DMS 273 (cell line): ENCODE measurements around the gene PLEKHG7.
"Not testable (repeated sequence)": the region's sequence is repeated elsewhere in the genome, so short reads cannot be mapped to it uniquely, and the experiment has no call there.

Experiments
- DNase-seq: peaks from one replicate; lab custom pipeline; 2025; ENCODE audit not compliant: unreplicated experiment; lab: John Stamatoyannopoulos, UW

The PLEKHG7 gene

DNA sequence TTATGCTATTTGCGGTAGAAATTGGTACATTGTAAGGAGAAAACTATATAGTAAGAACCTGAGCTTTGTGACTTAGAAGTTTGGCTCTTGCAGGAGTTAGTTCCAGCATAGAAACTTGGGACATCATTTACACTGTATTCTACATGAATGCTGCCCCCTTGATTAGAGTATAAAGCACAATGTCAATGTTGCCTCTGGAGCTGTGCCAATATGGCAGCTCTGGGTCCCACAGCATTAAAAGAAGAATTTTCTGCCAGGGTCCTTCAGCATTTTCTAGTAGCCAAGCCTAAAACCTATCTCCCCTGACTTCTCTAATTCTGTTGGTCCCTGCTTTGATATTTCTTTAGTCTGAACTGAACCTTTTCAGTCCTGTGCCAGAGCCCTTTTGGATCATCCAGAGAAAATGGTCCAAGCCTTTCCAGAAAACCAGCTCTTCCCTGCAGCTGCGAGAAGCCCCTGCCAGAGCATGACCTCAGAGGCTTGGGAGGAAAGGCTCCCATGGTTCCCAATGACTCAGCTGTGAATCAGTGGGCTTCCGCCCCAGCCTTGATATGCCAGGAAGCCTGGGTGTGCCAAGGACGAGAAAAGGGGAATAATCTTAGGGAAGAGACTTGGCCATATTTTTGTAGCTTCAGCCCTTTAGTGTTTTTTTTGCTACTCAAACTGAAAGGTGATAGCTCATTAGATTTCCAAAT lies 43.2 kb downstream of the PLEKHG7 start:
- DNase-seq: no peak

DNA sequence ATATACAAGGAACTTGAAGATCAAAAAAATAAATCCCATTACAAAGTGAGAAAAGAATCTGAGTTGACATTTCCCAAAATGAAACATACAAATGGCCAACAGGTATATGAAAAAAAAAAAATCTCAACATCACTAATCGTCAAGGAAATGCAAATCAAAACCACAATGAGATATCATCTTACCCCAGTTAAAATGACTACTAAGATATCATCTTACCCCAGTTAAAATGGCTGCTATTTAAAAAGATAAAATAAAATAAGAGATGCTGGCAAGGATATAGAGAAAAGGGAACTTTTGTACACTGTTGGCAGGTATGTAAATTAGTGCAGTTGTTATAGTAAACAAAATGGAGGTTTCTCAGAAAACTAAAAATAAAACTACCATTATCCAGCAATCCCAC lies 44.4 kb downstream of the PLEKHG7 start:
- no peak for DNase-seq

DNA sequence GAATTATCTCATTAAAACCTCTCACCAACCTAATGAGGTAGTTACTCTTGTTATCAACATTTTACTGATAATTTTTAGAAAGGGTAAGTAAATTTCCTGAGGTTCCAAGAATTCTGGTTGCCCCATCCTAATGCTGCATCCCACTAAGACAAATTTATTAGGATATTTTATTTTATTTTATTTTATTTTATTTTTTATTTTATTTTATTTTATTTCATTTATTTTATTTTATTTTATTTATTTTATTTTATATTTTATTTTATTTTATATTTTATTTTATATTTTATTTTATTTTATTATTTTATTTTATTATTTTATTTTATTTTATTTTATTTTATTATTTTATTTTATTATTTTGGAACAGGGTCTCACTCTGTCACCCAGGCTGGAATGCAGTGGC lies 46.9 kb downstream of the PLEKHG7 start:
- DNase-seq: not testable (repeated sequence)

DNA sequence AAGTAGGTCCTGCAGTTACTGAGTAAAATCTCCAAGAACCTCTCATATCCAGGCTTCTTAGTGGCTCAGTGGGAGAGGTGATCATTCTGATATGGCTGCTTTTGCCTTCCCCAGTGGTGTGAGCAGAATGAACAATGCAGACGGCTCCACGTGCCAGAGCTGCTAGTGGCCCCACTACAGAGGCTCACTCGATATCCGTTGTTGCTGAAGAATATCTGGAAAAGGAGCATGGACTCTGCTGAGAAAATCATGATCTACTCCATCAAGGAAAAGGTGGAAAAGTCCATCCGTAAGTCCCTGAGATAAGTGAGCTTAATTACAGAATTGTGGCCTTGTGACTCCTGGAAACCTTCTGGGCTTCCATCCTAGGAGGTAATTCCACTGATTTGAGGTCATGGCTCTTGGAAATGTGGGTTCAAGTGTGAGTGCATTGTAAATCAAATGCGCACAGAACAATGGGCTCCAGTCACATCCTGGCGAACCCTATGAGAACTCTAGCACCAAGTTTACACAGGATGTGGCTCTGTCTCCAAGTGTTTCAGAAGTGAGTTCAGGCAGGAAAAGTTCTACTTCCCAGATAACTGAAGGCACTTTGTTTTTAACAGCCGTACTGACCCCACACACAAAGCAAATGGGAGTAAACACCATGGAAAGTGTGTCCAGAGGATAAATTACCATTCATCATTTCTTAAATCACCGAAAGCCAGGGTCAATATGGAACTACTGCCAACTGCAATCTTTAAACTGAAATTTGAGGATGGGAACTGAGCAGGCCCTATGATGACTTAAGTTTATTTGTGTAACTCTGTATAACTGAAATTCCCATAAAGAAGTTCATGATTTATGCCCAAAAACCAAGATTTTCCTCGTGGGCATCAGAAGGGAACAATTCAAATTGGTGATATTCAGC lies 51.4 kb downstream of the PLEKHG7 start:
- DNase-seq: no peak

DNA sequence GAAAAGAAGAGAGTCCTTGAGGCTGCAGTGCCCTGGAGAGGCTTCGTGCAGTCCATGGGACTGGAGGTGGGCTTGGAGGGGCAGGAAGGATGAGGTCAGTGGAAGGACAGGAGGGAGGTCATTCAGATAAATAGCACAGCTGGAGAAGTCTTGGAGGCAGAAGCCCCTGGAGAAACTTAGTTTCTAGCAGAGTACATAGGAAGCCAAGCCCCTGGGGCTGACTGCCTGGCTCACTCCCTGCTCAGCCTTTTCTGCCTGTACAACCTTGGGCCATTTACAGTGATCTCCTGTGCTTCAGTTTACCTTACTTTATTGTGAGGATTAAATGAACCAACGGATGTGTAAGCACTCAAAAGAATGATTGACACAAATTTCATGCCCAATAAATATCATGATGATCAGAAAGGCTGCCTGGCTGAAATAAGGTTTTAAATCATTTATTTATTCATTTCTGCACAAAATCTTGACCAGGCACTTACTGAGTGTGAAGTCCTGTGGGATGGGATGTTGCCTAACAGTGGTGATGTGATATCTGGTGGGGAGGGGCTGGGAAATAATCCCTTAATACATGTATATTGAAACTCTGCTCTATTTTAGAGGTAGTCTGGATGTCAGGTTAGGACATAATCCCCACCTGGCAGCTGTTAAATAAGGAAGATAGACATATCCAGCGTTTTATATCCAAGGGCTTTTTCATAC lies 54.3 kb downstream of the PLEKHG7 start:
- no peak for DNase-seq

DNA sequence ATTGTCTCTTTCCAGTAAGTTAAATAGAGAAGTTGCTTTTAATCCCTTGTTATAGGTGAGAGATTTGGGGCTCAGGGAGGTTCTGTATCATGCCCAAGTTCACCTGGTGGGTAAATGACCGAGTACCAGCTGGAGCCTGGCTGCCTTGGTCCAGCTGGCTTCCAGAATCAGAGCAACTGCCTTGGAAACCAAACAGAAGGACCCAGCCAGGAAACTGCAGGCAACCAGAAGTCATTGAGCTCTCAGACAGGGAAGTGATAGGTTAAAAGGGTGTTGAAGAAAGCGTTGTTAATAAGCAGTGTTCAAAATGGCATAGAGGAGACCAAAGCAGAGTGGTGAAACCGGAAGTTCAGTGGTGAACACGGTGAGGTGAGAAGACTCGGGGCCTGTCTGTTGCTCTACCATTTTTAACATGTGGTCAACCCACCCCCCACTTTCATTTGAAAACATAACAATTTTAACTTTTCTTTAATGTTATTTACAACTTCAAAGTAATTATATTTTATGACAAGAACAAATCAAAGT lies 54.9 kb downstream of the PLEKHG7 start:
- DNase-seq: no peak

DNA sequence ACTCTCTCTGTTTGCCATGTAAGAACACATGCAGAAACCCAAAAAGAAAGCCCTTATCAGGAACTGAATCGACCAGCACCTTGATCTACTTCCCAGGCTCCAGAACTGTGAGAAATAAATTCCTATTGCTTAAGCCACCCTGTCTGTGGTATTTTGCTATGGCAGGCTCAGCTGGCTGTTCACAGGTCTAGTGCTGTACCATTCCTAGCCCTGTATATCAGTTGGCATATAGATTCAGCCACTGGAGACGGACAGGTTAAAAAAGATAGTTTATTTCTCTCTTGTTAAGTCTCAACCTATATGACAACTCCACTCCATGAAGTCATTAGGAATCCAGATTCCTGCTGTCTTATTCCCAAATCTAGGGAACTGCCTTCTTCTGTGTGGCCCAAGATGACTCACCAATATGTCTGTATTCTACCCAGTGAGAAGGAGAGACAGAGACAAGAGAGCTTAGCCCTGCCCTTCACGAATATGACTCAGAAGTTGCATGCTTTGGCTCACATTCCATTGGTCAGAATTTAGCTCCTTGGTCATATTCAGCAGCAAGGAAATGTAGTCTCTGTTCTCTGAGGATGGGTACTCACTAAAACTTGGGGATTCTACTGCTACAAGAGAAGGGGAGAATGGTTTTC lies 57.0 kb downstream of the PLEKHG7 start:
- no peak for DNase-seq

DNA sequence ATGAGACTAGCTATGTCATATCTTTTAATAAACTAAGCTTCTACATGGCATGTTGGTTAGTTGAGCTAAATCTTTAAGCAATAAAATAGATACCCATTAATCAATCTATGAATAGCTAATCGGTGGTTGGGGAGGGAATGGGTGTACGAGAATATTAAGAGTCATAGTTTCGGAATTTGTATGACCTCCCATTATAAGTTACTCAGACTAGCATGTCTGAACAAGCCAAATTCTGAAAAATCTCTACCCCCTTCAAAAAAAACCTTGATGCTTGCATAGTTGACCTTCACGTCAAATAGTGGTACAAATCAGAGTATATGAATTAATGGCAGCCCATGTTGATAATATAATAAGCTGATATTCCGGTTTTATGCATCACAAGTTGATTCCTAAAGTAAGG lies 60.0 kb downstream of the PLEKHG7 start:
- DNase-seq: no peak

DNA sequence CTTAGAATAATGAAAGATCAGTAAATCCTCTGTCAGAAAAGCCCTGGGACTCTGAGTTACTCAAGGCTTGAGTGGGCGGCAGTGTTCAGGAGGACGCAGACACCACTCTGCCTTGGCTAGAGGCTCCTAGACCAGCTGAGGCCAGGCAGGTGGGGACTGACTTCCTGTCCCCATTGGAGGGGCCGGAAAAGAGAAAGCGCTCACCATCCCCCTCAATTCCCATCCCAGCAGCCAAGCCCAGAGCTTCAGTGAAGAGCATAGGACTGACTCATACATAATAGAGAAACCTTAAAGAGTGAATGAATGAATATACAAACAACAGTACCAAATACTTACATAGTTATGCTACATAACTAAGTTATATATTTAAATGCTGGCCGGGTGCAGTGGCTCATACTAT lies 62.0 kb downstream of the PLEKHG7 start:
- DNase-seq: no peak

DNA sequence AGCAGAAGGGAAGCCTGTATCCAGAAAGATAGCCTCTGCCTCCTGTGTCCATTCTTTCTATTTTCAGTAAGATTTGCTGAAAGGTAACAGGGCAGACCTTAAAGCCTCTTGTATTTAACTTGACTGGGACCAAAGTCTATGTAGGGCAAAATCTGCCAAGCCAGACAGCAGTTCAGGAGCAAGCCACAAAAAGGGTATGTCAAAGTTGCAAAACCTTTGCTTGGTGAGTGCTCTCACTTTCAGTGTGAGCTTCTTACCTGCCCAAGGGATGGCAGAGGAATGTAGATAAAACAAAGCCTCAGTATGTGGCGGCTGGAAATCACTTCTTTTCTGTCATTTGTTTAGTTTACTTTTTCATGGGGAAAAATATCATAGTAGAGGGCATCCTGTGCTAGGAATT lies 63.1 kb downstream of the PLEKHG7 start:
- DNase-seq: no peak

DNA sequence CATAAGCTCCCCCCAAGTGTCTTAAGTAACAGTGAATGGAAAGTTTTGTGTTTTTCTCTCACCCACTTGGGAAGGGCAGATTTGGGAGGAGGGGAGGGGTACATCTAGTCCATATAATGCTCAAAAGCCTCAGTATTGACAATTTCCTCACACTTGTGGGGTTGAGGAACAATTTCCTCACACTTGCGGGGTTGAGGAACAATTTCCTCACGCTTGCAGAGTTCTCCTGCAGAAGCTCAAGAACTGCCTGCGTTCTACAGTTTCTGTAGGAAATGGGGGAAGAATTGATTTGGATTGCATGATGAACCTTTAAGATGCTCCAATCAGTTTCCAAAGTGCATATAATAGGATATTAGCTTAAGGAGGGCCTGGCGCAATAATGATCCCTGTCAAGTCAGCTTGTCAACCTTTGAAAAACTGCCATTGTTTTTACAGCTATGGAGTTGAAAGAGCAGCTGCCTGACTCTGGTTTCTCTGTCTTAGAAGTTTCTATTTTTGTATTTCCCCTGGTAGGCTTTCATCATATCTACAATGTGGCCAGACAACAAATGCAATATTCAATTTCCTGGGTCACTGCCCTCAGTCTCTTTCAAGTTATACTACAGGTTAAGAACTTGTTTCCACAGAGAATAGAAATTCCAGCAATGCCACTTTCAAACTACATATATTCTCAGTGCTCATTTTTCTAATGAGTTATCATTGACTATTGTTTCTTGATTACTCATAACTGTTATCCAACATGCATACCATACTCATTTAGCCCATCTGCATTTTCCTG lies 66.5 kb downstream of the PLEKHG7 start:
- no peak for DNase-seq

DNA sequence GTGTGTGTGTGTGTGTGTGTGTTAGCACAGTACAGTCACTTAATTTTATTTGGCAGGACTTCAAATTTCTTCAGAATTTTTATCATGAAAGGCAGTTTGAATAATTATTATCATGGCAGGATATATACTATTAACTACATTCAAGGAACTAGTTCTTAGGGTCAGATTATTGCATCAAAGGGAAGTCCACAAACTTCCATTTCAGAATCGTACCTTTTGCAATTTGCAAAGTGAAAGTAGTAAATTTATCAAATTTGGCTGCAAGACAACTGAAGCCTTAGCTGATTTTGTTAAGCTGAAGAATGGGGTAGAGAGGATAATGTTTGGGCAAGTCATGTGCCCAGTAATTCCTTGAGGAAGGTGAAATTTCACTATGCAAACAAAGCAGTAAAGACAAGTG lies 68.2 kb downstream of the PLEKHG7 start:
- DNase-seq: no peak

DNA sequence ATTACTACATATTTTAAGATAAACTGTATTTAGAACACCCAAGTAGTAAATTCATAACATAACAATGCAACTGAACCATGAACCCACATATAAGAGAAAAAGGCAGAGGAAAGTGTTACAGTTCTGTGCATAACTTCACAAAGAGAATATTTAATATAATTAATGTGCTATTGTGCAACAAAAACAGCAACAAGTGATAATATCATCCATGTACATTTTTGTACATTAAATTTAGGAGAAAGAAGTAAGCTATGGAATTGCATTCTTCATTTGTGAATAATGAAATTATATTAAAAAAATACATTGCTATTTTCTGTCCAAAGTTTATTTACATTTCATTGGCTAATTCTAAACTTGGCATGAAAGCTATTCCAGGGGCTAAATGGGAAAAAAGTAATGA lies 72.6 kb downstream of the PLEKHG7 start:
- DNase-seq: no peak

DNA sequence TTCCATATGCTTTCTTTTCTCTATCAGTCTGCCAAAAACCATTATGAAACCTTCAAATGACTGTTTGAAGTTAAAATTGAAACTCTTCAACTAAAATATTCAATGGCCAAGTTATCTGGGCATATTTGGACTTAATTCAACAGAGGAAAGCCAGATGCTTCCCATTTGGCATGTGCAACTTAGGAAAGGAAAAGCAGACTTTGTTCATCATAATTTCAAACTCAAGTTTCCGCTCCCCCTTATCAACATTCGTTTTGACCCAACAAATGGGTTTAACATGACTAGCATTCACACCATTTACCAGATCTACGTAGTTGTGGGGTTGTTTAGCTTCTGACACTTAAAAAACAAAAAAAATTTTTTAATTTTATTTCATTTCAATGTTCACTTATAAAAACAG lies 75.7 kb downstream of the PLEKHG7 start:
- DNase-seq: no peak

DNA sequence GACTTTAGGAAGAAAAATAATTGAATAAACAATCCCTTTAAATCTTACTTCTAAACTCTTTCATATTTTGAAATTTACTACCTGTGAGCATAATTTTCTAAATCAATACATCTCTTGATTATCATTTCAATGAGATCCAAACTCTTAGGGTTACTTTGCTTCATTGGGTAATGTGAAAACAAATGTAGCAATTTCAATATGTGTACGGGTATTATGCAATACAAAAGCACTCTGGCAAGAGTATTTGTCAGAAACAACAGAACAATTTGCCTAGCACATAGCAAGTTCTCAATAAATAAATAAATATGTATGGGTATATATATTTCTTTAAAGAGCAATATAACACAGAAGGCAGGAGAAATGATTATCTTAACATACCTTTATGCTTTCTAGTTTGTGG lies 77.1 kb downstream of the PLEKHG7 start:
- DNase-seq: no peak

DNA sequence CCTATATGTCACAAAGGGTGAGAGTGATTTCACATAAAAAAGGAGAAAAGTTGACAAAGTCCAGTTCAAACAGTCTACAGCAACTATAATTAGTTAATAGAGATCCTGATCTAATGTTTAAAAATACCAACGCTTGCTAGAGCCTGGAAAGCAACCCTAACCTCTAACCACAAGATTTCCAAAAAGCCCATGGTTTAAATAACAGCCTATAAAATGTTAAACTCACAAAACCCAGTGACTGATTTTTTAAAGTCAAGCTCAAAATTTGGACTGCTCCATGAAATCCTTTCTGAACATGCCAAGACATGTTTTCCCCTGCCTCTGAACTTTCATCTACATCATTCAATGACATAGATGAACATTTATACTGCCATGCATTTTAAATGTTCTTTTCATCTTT lies 81.6 kb downstream of the PLEKHG7 start:
- no peak for DNase-seq

DNA sequence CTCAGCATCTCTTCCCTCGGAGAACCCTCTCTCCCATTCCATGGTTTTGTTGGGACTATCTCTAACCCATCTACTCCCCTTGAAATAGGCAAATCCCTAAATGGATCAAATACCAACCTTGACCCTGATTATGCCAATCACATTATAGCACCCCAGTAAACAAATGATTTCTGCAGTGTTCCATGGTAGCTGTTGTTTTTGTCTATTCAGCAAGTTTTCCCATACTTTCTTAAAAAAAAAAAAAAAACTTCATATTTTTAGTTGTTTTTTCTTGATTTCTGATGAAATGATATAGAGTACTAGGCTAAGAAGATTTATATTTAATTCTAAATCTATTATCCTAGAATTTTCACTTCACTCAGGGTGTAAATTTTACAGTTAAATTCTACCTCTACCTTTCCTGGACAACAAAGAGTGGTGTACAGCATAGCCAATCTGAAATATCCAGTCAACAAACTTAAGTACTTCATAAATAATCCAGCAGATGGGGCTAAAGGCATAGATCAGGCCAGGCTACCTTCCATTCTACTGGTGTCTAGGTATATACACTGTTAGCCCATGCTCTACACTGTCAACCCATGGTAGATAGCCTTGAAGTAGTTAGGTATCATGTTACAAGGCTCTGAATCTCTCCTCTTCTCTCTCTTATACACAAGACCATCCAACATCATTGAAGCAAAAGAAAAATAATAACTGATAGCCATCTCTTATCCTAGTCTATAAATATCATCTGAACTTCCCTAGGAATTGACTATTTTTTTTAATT lies 82.2 kb downstream of the PLEKHG7 start:
- DNase-seq: peak; percentile 77

DNA sequence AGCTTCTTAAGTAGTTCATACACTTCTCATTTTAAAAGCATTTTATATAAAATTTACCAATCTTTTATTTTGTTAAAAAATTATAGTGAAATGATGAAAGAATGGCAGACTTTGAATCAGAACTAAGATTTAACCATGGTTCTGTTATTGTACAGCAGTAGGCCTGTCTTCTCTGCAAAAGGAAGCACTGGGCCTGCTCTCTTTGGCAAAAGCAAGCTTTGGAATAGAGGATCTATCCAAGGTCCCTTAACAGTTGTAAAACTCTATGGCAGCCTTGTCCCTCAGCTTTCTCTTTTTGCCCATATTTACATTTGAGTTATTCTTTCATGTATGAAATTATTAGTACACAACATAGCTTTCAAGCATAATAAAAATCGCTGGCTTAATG lies 82.8 kb downstream of the PLEKHG7 start:
- DNase-seq: no peak

DNA sequence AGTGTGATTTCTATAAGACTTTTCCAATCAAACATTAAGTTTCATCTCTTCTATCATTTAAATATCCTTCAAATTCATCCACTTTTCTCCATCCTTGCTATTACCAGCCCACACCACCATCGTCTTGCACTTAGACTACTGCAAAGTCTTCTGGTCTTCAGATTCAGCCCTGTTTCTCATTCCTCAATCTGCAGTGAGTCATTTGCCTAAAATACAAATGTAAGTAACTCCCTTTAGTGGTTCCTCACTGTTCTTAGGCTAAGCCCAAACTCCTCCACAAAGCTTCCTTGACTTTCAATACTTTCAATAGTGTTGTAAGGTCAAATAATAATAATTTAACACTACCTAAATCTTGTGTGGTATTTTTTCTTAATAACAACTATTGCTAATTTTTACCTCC lies 83.3 kb downstream of the PLEKHG7 start:
- no peak for DNase-seq

DNA sequence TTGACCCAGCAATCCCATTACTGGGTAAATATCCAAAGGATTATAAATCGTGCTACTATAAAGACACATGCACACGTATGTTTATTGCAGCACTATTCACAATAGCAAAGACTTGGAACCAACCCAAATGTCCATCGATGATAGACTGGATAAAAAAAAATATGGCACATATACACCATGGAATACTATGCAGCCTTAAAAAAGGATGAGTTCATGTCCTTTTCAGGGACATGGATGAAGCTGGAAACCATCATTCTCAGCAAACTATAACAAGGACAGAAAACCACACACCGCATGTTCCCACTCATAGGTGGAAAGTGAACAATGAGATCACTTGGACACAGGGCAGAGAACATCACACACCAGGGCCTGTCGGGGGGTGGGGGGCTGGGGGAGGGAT lies 91.6 kb downstream of the PLEKHG7 start:
- not testable (repeated sequence) for DNase-seq
